SK-N-MC (cell line): ENCODE results near the gene MCM6.

Source experiments
- EZH2 ChIP-seq: fragments of 200-600 bp; sonication (generic); IDR thresholded peaks from one replicate; pipeline ENCODE4 v1.6.1; 2017; ENCODE audit warnings: antibody characterized with exemption
- FOXP2 ChIP-seq: optimal IDR thresholded peaks from 2 replicates; pipeline ENCODE3; 2011; ENCODE audit warnings: mild to moderate bottlenecking, moderate library complexity; ENCODE audit not compliant: insufficient read depth; ENCODE audit errors: extremely low read length, control extremely low read depth
- POLR2AphosphoS5 ChIP-seq: IDR thresholded peaks from 2 replicates; pipeline ENCODE4 v1.6.1; 2012; ENCODE audit warnings: mild to moderate bottlenecking, low read depth, low read length, borderline replicate concordance

DNA sequence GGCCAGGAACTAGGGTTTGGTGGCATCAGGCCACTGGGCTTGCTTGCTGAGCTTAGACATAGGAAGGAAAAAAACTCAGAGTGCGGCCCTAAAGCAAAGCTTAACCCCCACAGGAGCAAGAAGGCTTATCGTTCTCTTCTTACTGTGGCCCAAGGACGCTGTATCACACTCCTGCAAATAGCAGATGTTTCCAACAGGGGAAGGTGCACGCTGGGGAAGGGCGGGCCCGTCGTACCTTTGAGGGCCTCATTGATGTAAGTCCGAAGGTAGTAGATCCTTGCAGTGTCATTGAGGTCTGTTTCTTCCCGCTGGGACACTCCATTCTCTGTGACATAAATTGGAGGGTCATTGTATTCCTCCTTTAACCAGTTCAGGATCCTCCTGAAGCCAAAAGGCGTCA lies 85.8 kb downstream of the MCM6 start:
- no peak for TF ChIP-seq POLR2AphosphoS5
- TF ChIP-seq EZH2 = no peak
- TF ChIP-seq FOXP2 = no peak
